22Rv1 (cell line): ENCODE results near the gene PCSK1N.

Experiments
- H3K27ac ChIP-seq: fragments of 450-650 bp; 2 replicates; pipeline ENCODE4 v1.5.1; 2017
- CTCF ChIP-seq: fragments of 450-650 bp; IDR thresholded peaks from 2 replicates; pipeline ENCODE4 v1.5.1; 2017; ENCODE audit warnings: mild to moderate bottlenecking
- ZFX ChIP-seq: fragments of 450-650 bp; IDR thresholded peaks from 2 replicates; pipeline ENCODE4 v1.6.1; 2017; ENCODE audit warnings: antibody characterized with exemption, borderline replicate concordance

Gene PCSK1N

GRCh38 chrX:48793935-48794334 lies 41.5 kb downstream of the PCSK1N start:
- TF ChIP-seq CTCF (no peak), ZFX (no peak)
- H3K27ac ChIP-seq = no peak overlapping the region

GRCh38 chrX:48792219-48792618 lies 43.2 kb downstream of the PCSK1N start:
- TF ChIP-seq CTCF = no peak
- no peak for TF ChIP-seq ZFX
- H3K27ac ChIP-seq = no peak overlapping the region

- TF ChIP-seq CTCF (no peak), ZFX (no peak)
- H3K27ac ChIP-seq = no peak overlapping the region
These were observed 44.2 kb downstream of the PCSK1N start for GRCh38 chrX:48791063-48791820.

GRCh38 chrX:48790477-48790876 lies 44.9 kb downstream of the PCSK1N start:
- H3K27ac ChIP-seq = no peak overlapping the region

GRCh38 chrX:48789366-48790220 lies 45.8 kb downstream of the PCSK1N start:
- TF ChIP-seq ZFX = no peak
- H3K27ac ChIP-seq = no peak overlapping the region

More at GRCh38 chrX:48790477-48790876, 44.9 kb downstream of the PCSK1N start:
- TF ChIP-seq ZFX (no peak), CTCF (no peak)

GRCh38 chrX:48787505-48788443 lies 47.6 kb downstream of the PCSK1N start:
- H3K27ac ChIP-seq = no peak overlapping the region
- TF ChIP-seq ZFX (no peak), CTCF (no peak)
